EH (cell line): Measurements from ENCODE around the gene OR2T6.
"Not testable (repeated sequence)": the region's sequence is repeated elsewhere in the genome, so short reads cannot be mapped to it uniquely, and the experiment has no call there.

Experiments used
- DNase-seq: peaks from one replicate; pipeline ENCODE4 v3.0.0-alpha.2; 2015; ENCODE audit warnings: low read depth

Gene OR2T6

DNA sequence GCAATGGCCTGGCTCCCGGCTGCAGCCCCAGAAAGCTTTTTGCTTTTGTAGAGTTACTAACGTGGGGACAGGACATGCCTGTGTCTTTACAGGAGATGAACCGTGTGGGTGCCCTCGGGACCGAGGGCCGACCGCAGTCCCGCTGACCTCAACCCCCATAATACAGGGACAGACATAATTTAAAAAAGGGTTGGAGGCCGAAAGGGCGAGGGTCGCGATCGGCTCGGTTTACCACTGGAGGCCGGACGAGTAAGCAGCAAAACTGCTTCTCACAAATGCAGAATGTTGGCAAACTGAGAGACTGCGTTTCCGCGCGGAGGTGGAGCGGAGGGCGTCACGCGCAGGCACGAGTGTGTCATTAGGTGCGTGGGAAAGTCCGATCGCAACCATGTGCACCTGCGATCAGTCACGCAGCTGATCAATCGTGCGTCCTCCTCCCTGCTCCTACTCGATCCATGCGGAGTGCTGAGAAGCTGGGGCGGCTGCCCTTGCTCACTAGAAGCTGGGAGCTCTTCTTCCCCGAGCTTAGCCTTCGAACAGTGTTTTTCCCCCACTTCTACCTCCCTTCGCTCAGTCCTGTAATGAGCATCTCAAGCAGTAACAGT, 58.4 kb downstream of the OR2T6 start:
- not testable (repeated sequence) for DNase-seq

GRCh38 chr1:248434913-248435312, 59.4 kb downstream of the OR2T6 start:
- not testable (repeated sequence) for DNase-seq

DNA sequence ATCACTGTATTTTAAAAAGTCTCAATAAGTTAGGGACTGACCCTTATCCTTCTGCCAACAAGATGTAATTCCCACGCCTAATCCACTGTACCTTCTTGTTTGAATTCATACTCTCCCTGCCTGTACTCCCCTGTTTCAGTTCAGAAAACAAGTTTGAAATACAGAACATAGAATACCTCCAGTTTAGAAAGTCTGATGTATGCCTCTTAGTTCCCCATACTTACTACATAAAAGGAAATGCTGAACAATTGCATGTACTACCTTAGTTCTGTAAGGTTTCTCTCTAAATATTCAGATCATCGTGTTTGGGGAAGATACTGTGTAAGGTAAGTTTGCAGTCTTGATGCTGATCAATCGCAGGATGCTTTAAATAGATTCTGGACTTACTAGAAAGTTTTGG, 60.8 kb downstream of the OR2T6 start:
- not testable (repeated sequence) for DNase-seq

DNA sequence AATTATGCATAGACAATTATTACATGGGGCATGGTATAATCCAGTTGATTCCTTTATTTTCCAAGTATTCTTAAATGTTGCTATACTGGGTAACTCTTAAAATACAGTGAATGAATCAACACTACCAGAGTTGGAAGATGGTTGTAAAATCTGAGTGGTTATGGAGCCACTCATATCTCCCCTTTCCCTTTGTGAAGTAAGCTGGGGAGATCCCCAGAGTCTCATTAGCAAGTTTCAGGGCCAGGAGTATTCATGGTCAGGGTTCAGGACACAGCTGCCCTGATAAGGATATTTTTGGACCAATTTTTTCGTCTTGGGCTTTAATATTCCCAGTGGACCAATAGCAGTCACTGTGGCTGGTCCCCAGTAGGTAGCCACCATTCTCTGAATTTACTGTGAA, 63.1 kb downstream of the OR2T6 start:
- not testable (repeated sequence) for DNase-seq

GRCh38 chr1:248439283-248439682, 63.7 kb downstream of the OR2T6 start:
- not testable (repeated sequence) for DNase-seq
